Esophagus squamous epithelium (tissue), 4 donors: ENCODE results near the gene CAMK1D.

Source experiments
- CTCF ChIP-seq, 6 experiments: fragments of 450-650 bp in 4 of 6; fragments of 200-600 bp in 2 of 6; sonication (generic) in 2 of 6; IDR thresholded peaks; one replicate each; pipeline ENCODE4 v1.5.1; 2016 to 2019; ENCODE audit warnings: antibody characterized with exemption in 6 of 6, mild to moderate bottlenecking in 4 of 6, moderate library complexity in 4 of 6
- POLR2A ChIP-seq, 4 donors: fragments of 450-650 bp; IDR thresholded peaks; one replicate each; pipeline ENCODE4 v1.6.1; 2017; ENCODE audit warnings: antibody characterized with exemption in 4 of 4, mild to moderate bottlenecking in 4 of 4, moderate library complexity in 3 of 4

DNA sequence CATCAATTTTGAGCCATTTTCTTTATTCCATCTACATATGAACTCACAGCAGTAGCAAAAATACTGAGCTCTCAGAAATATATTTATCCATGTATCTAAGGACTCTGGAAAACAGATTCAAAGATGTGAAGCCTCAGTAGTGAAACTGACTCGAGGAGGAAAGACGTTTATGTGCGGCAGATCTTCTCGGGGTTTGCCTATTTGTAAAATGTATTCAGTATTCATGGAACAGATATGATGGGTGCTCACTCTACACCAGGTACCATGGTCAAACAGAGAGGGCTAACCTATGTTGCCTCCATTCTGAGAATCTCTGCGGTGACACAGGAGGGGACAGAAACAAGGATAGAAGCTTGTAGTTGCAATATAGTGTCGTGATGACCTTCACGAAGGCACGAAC is 93.7 kb downstream of the CAMK1D start:
- no peak for TF ChIP-seq POLR2A (IDR thresholded peaks at IDR 0.05)
- no peak for TF ChIP-seq CTCF (IDR thresholded peaks at IDR 0.05)
